Measurements from ENCODE around the gene SHF. TPM values are rescaled to one million over a fixed set of nuclear protein-coding genes. Genes with fewer than 3 reads are reported as not detected.

SHF gene
- total and polyA plus RNA-seq, 2 of the 8 experiments (the other 6 are each of a cell fraction or from before 2014, with no cell fraction given), result 13.1 to 26.7 TPM

GRCh38 chr15:45168751-45169551 is 18.8 kb downstream of the SHF start:
- H2BK12ac ChIP-seq (ENCODE audit: low read depth, low read length), result no peak overlapping the region
- no peak overlapping the region for H3K23ac ChIP-seq (ENCODE audit: insufficient read length)
- no peak overlapping the region for H3K4ac ChIP-seq (replicated peaks; ENCODE audit: insufficient read length, low read depth, low read length)
- H3K4me1 ChIP-seq (replicated peaks in 1 of 4; ENCODE audit: control insufficient read depth in 3 of 4, insufficient read depth in 4 of 4, low read length in 3 of 4), result peaks cover 0 to 19% (median 13%) of the 10 kb centered on the region in 4 experiments; a peak in 5 of 7 replicates
- H4K91ac ChIP-seq (replicated peaks; ENCODE audit: insufficient read length, low read length), result no peak overlapping the region
- H3K4me3 ChIP-seq (ENCODE audit: extremely low read depth in 1 of 4, insufficient read depth in 2 of 4, low read depth in 3 of 4, low read length in 4 of 4), result no peak overlapping the region
- no peak overlapping the region for H2BK20ac ChIP-seq (ENCODE audit: low read length)
- no peak overlapping the region for H3K56ac ChIP-seq (replicated peaks; ENCODE audit: insufficient read length, low read depth, low read length)
- FAIRE-seq (no peak), DNase-seq (ENCODE audit: low read depth in 1 of 2, low spot score in 2 of 2) (no peak)
- no peak overlapping the region for H4K8ac ChIP-seq (ENCODE audit: extremely low read depth, insufficient read depth, low read length)
- H2BK5ac ChIP-seq (ENCODE audit: low read depth, low read length), result peak overlapping the region; percentile 12; the same call in 1 of the 2 replicates
- no peaks in the 10 kb centered on the region for H3K79me2 ChIP-seq (ENCODE audit: control insufficient read depth in 1 of 2, insufficient read depth in 2 of 2, low read length in 2 of 2)
- 88% methylated on average over 9 of the region's 9 CpGs; no CpG with 5 or more reads in 1 of the 2 experiments for WGBS, 2 experiments (ENCODE audit: extremely low coverage in 1 of 2, insufficient coverage in 1 of 2, insufficient read length in 1 of 2, insufficient replicate concordance in 2 of 2, low coverage in 1 of 2, low lambda C conversion rate in 2 of 2, missing lambda C conversion rate in 1 of 2)
- no peak overlapping the region; a peak in 1 of 7 replicates for H3K9ac ChIP-seq (replicated peaks in 1 of 4; ENCODE audit: extremely low read depth in 1 of 4, low read depth in 3 of 4, low read length in 3 of 4)
- no peak overlapping the region for H2AK5ac ChIP-seq (ENCODE audit: low read depth, low read length)
- no peak overlapping the region for H4K5ac ChIP-seq (ENCODE audit: insufficient read length, low read depth, low read length)
- no peak overlapping the region; the same call in 1 of the 2 replicates for H3K27ac ChIP-seq (ENCODE audit: low read depth, low read length)
- H3K9me3 ChIP-seq (ENCODE audit: insufficient read depth in 2 of 2, low read depth in 1 of 2, low read length in 1 of 2), result no peaks in the 10 kb centered on the region
- H2AFZ ChIP-seq (ENCODE audit: low read length), result no peak overlapping the region
- H4K20me1 ChIP-seq (replicated peaks in 1 of 2; ENCODE audit: control insufficient read depth in 1 of 2, insufficient read depth in 2 of 2, low read length in 2 of 2), result peaks cover 2 to 4% of the 10 kb centered on the region in 2 experiments
- no peak overlapping the region for H2BK15ac ChIP-seq (ENCODE audit: low read length)
- H3K23me2 ChIP-seq (ENCODE audit: low read depth, low read length), result no peaks in the 10 kb centered on the region; the same call in 1 of the 2 replicates
- H3K4me2 ChIP-seq (ENCODE audit: insufficient read depth in 1 of 2, low read depth in 2 of 2, low read length in 2 of 2), result peak overlapping the region; percentile 9 to 19; a peak in 1 of 4 replicates
- H3K18ac ChIP-seq (ENCODE audit: extremely low read depth, low read length), result no peak overlapping the region
- H3K79me1 ChIP-seq (ENCODE audit: low read depth, low read length), result no peaks in the 10 kb centered on the region; the same call in 1 of the 2 replicates
- CTCF ChIA-PET (ENCODE audit: partially characterized antibody), result interaction anchor here (0.6 to 41.8 kb wide), 14 partner anchors 11 to 1883 kb away, joined by 3 to 1117 read pairs (median 4); partner anchors contain the start of gene SHF
- H3K36me3 ChIP-seq (ENCODE audit: control insufficient read depth in 2 of 4, insufficient read depth in 4 of 4, low read length in 3 of 4), result no peaks in the 10 kb centered on the region; a peak in 1 of 8 replicates
- no peaks in the 10 kb centered on the region for H3K27me3 ChIP-seq (replicated peaks in 1 of 4; ENCODE audit: control insufficient read depth in 3 of 4, extremely low read depth in 1 of 4, insufficient read depth in 3 of 4, low read length in 3 of 4)
- no peak overlapping the region for H3K14ac ChIP-seq (ENCODE audit: insufficient read length)
- H2BK120ac ChIP-seq (replicated peaks; ENCODE audit: low read depth, low read length), result no peak overlapping the region
- POLR2A ChIA-PET (ENCODE audit: partially characterized antibody), result interaction anchor here (2.3 to 5.7 kb wide), 6 partner anchors 11 to 31 kb away, joined by 8 to 50 read pairs (median 18); partner anchors contain the start of gene SHF
- TF ChIP-seq GTF2F1 (IDR thresholded peaks at IDR 0.05; ENCODE audit: borderline replicate concordance, low read depth, low read length) (no peak), EP300 (IDR thresholded peaks at IDR 0.05; ENCODE audit: borderline replicate concordance in 1 of 2, low read depth in 2 of 2, low read length in 2 of 2) (no peak), RFX5 (IDR thresholded peaks at IDR 0.05; ENCODE audit: borderline replicate concordance, low read depth, low read length) (no peak), HDAC6 (IDR thresholded peaks at IDR 0.05; ENCODE audit: low read depth, low read length) (no peak), POLR2AphosphoS5 (IDR thresholded peaks at IDR 0.05; ENCODE audit: low read depth, low read length) (no peak), TEAD4 (IDR thresholded peaks at IDR 0.05; ENCODE audit: low read depth, low read length) (no peak), BCL11A (IDR thresholded peaks at IDR 0.05; ENCODE audit: low read depth in 2 of 2, low read length in 2 of 2) (no peak), ASH2L (IDR thresholded peaks at IDR 0.05; ENCODE audit: low read length) (no peak)
- TF ChIP-seq, protein P1, sequence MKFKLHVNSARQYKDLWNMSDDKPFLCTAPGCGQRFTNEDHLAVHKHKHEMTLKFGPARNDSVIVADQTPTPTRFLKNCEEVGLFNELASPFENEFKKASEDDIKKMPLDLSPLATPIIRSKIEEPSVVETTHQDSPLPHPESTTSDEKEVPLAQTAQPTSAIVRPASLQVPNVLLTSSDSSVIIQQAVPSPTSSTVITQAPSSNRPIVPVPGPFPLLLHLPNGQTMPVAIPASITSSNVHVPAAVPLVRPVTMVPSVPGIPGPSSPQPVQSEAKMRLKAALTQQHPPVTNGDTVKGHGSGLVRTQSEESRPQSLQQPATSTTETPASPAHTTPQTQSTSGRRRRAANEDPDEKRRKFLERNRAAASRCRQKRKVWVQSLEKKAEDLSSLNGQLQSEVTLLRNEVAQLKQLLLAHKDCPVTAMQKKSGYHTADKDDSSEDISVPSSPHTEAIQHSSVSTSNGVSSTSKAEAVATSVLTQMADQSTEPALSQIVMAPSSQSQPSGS (IDR thresholded peaks at IDR 0.05; ENCODE audit: low read length), result no peak
